ENCODE results near the gene PALM.

- TF ChIP-seq REST (IDR thresholded peaks at IDR 0.05; ENCODE audit: insufficient read depth in 1 of 2, low read depth in 2 of 2, low read length in 2 of 2) (no peak), SIN3A (IDR thresholded peaks at IDR 0.05; ENCODE audit: borderline replicate concordance, insufficient read depth, low read length) (no peak)
Observed at GRCh38 chr19:738509-739128, 29.9 kb downstream of the PALM start.

All from PFSK-1 (cell line).